ENCODE results near the gene METTL2A.
"Not testable (repeated sequence)": the region's sequence is repeated elsewhere in the genome, so short reads cannot be mapped to it uniquely, and the experiment has no call there.

Gene METTL2A

GRCh38 chr17:62405451-62405850 lies 18.2 kb upstream of the METTL2A start:
- TF ChIP-seq CTCF (IDR thresholded peaks at IDR 0.05; ENCODE audit: insufficient read depth, low read depth, low read length, missing control alignments), result no peak
- no peak for DNase-seq (ENCODE audit: low read depth)
- H3K4me3 ChIP-seq (ENCODE audit: low read depth, low read length), result no peak overlapping the region

- not testable (repeated sequence) for DNase-seq (ENCODE audit: low read depth); H3K4me3 ChIP-seq (ENCODE audit: low read depth, low read length)
Observed at GRCh38 chr17:62413090-62413489, 10.6 kb upstream of the METTL2A start.

GRCh38 chr17:62426214-62426613 lies 2.5 kb downstream of the METTL2A start:
- not testable (repeated sequence) for H3K4me3 ChIP-seq (ENCODE audit: low read depth, low read length); DNase-seq (ENCODE audit: low read depth)

- not testable (repeated sequence) for DNase-seq (ENCODE audit: low read depth); H3K4me3 ChIP-seq (ENCODE audit: low read depth, low read length)
Observed at GRCh38 chr17:62435251-62435650, 11.6 kb downstream of the METTL2A start.

- not testable (repeated sequence) for DNase-seq (ENCODE audit: low read depth); H3K4me3 ChIP-seq (ENCODE audit: low read depth, low read length)
Observed at GRCh38 chr17:62441181-62441580, 17.5 kb downstream of the METTL2A start.

GRCh38 chr17:62444063-62444462 lies 20.4 kb downstream of the METTL2A start:
- no peak for DNase-seq (ENCODE audit: low read depth)
- no peak for TF ChIP-seq CTCF (IDR thresholded peaks at IDR 0.05; ENCODE audit: insufficient read depth, low read depth, low read length, missing control alignments)
- H3K4me3 ChIP-seq (ENCODE audit: low read depth, low read length), result no peak overlapping the region

GRCh38 chr17:62445791-62446190 lies 22.1 kb downstream of the METTL2A start:
- not testable (repeated sequence) for H3K4me3 ChIP-seq (ENCODE audit: low read depth, low read length); DNase-seq (ENCODE audit: low read depth)

- not testable (repeated sequence) for DNase-seq (ENCODE audit: low read depth); H3K4me3 ChIP-seq (ENCODE audit: low read depth, low read length)
Observed at GRCh38 chr17:62452195-62452594, 28.5 kb downstream of the METTL2A start.

GRCh38 chr17:62453041-62453440 lies 29.3 kb downstream of the METTL2A start:
- H3K4me3 ChIP-seq (ENCODE audit: low read depth, low read length); DNase-seq (ENCODE audit: low read depth): not testable (repeated sequence)

- peak overlapping the region; percentile 5 for H3K4me3 ChIP-seq (ENCODE audit: low read depth, low read length)
- peak; percentile 73 for DNase-seq (ENCODE audit: low read depth)
Observed at GRCh38 chr17:62453656-62454055, 30.0 kb downstream of the METTL2A start.

- peak; percentile 79 for DNase-seq (ENCODE audit: low read depth)
- H3K4me3 ChIP-seq (ENCODE audit: low read depth, low read length), result peak overlapping the region; percentile 5
Observed at GRCh38 chr17:62454111-62454510, 30.4 kb downstream of the METTL2A start.

- no peak overlapping the region for H3K4me3 ChIP-seq (ENCODE audit: low read depth, low read length)
- TF ChIP-seq CTCF (IDR thresholded peaks at IDR 0.05; ENCODE audit: insufficient read depth, low read depth, low read length, missing control alignments), result no peak
Observed at GRCh38 chr17:62456016-62456415, 32.3 kb downstream of the METTL2A start.

GRCh38 chr17:62458483-62458882 lies 34.8 kb downstream of the METTL2A start:
- peak; percentile 63 for DNase-seq (ENCODE audit: low read depth)
- peak overlapping the region; percentile 65 for H3K4me3 ChIP-seq (ENCODE audit: low read depth, low read length)

More at GRCh38 chr17:62456016-62456415, 32.3 kb downstream of the METTL2A start:
- no peak for DNase-seq (ENCODE audit: low read depth)

GRCh38 chr17:62464422-62464821 lies 40.7 kb downstream of the METTL2A start:
- DNase-seq (ENCODE audit: low read depth), result not testable (repeated sequence)

GRCh38 chr17:62465271-62465670 lies 41.6 kb downstream of the METTL2A start:
- not testable (repeated sequence) for H3K4me3 ChIP-seq (ENCODE audit: low read depth, low read length); DNase-seq (ENCODE audit: low read depth)

More at GRCh38 chr17:62464422-62464821, 40.7 kb downstream of the METTL2A start:
- not testable (repeated sequence) for H3K4me3 ChIP-seq (ENCODE audit: low read depth, low read length)

GRCh38 chr17:62470666-62471379 lies 47.1 kb downstream of the METTL2A start:
- DNase-seq (ENCODE audit: low read depth), result peak; percentile 58
- H3K4me3 ChIP-seq (ENCODE audit: low read depth, low read length), result not testable (repeated sequence)
